MM.1S (cell line): ENCODE measurements around the gene SLC5A9.
"Not testable (repeated sequence)": the region's sequence is repeated elsewhere in the genome, so short reads cannot be mapped to it uniquely, and the experiment has no call there.

Experiments
- DNase-seq: peaks from one replicate; pipeline ENCODE4 v3.0.0-alpha.2; 2015
- H2AFZ ChIP-seq: fragments of 300-600 bp; sonication (generic); 2 replicates; pipeline ENCODE4 v1.6.0; 2016; ENCODE audit warnings: antibody characterized with exemption, low read length
- H3F3A ChIP-seq: fragments of 300-600 bp; sonication (generic); 2 replicates; pipeline ENCODE4 v1.6.1; 2016; ENCODE audit warnings: mild to moderate bottlenecking, antibody characterized with exemption, low read length, moderate library complexity, mixed read lengths; ENCODE audit not compliant: insufficient read depth
- H3K27ac ChIP-seq: fragments of 300-600 bp; sonication (generic); 2 replicates; pipeline ENCODE4 v1.5.1; 2016; ENCODE audit warnings: mild to moderate bottlenecking, low read length
- H3K27me3 ChIP-seq: fragments of 300-600 bp; sonication (generic); replicated peaks from 2 replicates; pipeline ENCODE4 v1.6.0; 2016; ENCODE audit warnings: low read length; ENCODE audit not compliant: insufficient read depth
- H3K36me3 ChIP-seq: fragments of 300-600 bp; sonication (generic); replicated peaks from 2 replicates; pipeline ENCODE4 v1.6.1; 2016; ENCODE audit warnings: mild to moderate bottlenecking, low read length, mixed read lengths; ENCODE audit not compliant: insufficient read depth
- H3K4me1 ChIP-seq: fragments of 300-600 bp; sonication (generic); 2 replicates; pipeline ENCODE4 v1.6.1; 2016; ENCODE audit warnings: low read length, mixed read lengths
- H3K4me2 ChIP-seq: fragments of 300-600 bp; sonication (generic); 2 replicates; pipeline ENCODE4 v1.6.0; 2016; ENCODE audit warnings: low read depth, low read length
- H3K4me3 ChIP-seq: fragments of 300-600 bp; sonication (generic); 2 replicates; pipeline ENCODE4 v1.5.1; 2016; ENCODE audit warnings: low read length, mixed read lengths
- H3K79me2 ChIP-seq: fragments of 300-600 bp; sonication (generic); 2 replicates; pipeline ENCODE4 v1.6.1; 2016; ENCODE audit warnings: mixed run types, low read length, mixed read lengths
- H3K9ac ChIP-seq: fragments of 300-600 bp; sonication (generic); 2 replicates; pipeline ENCODE4 v1.6.1; 2016; ENCODE audit warnings: low read length, mixed read lengths
- H3K9me2 ChIP-seq: fragments of 300-600 bp; sonication (generic); replicated peaks from 2 replicates; pipeline ENCODE4 v1.6.1; 2016; ENCODE audit warnings: mild to moderate bottlenecking, low read length, mixed read lengths; ENCODE audit not compliant: insufficient read depth
- H3K9me3 ChIP-seq: fragments of 300-600 bp; sonication (generic); replicated peaks from 2 replicates; pipeline ENCODE4 v1.6.1; 2016; ENCODE audit warnings: mild to moderate bottlenecking, low read length, mixed read lengths; ENCODE audit not compliant: insufficient read depth
- H4K20me1 ChIP-seq: fragments of 300-600 bp; sonication (generic); 2 replicates; pipeline ENCODE4 v1.6.1; 2016; ENCODE audit warnings: mild to moderate bottlenecking, low read length, moderate library complexity, mixed read lengths; ENCODE audit not compliant: insufficient read depth
- EZH2 ChIP-seq: fragments of 300-600 bp; sonication (generic); optimal IDR thresholded peaks from 2 replicates; pipeline ENCODE3; 2017; ENCODE audit warnings: low read depth, mild to moderate bottlenecking, antibody characterized with exemption, low read length, mixed read lengths
- EZH2phosphoT487 ChIP-seq: fragments of 300-600 bp; sonication (generic); IDR thresholded peaks from 2 replicates; pipeline ENCODE4 v1.6.1; 2018; ENCODE audit warnings: antibody characterized with exemption, low read length
- TF ChIP-seq, protein P1 (sequence below): fragments of 300-600 bp; sonication (generic); IDR thresholded peaks from 2 replicates; pipeline ENCODE4 v1.5.1; 2016; ENCODE audit warnings: antibody characterized with exemption, low read length, mixed read lengths

SLC5A9 gene

GRCh38 chr1:48285525-48285924 is 63.0 kb downstream of the SLC5A9 start:
- Histone ChIP-seq H3K27ac (no peak overlapping the region), H4K20me1 (no peaks in the 10 kb centered on the region), H3F3A (no peaks in the 10 kb centered on the region), H3K4me1 (no peaks in the 10 kb centered on the region), H3K27me3 (no peaks in the 10 kb centered on the region), H3K36me3 (no peaks in the 10 kb centered on the region), H3K9ac (no peak overlapping the region), H3K4me2 (no peak overlapping the region), H3K9me3 (no peaks in the 10 kb centered on the region), H3K79me2 (no peaks in the 10 kb centered on the region), H3K9me2 (no peaks in the 10 kb centered on the region), H3K4me3 (no peak overlapping the region), H2AFZ (no peak overlapping the region)
- TF ChIP-seq EZH2: no peak
- no peak for DNase-seq

DNA sequence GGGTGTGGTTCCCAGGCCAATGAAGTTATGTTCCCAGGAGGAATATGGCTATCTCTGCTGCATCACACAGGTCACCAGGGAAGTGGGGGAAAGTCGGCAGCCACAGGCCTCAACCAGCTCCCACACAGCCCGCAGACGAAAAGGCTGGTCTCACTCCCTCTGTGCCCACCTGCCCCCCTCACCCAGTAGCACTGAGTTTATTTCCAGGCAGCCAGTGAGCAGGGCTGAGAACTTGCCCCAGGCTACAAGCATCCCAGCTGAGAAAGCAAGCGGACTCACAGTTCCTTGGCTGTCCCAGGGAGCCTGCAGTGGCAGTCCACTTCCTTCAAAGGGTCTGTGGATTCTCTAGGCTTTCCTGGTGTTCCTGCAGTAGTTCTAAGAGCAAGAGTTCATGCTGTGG is 68.9 kb downstream of the SLC5A9 start:
- H2AFZ ChIP-seq: no peak overlapping the region
- H3K4me3 ChIP-seq: no peak overlapping the region
- H3F3A ChIP-seq: no peaks in the 10 kb centered on the region
- no peaks in the 10 kb centered on the region for H3K4me1 ChIP-seq
- H3K4me2 ChIP-seq: no peak overlapping the region
- H3K9me2 ChIP-seq: no peaks in the 10 kb centered on the region
- no peaks in the 10 kb centered on the region for H3K27me3 ChIP-seq
- H3K27ac ChIP-seq: no peak overlapping the region
- no peak overlapping the region for H3K9ac ChIP-seq
- no peak for TF ChIP-seq EZH2phosphoT487
- TF ChIP-seq, protein P1, sequence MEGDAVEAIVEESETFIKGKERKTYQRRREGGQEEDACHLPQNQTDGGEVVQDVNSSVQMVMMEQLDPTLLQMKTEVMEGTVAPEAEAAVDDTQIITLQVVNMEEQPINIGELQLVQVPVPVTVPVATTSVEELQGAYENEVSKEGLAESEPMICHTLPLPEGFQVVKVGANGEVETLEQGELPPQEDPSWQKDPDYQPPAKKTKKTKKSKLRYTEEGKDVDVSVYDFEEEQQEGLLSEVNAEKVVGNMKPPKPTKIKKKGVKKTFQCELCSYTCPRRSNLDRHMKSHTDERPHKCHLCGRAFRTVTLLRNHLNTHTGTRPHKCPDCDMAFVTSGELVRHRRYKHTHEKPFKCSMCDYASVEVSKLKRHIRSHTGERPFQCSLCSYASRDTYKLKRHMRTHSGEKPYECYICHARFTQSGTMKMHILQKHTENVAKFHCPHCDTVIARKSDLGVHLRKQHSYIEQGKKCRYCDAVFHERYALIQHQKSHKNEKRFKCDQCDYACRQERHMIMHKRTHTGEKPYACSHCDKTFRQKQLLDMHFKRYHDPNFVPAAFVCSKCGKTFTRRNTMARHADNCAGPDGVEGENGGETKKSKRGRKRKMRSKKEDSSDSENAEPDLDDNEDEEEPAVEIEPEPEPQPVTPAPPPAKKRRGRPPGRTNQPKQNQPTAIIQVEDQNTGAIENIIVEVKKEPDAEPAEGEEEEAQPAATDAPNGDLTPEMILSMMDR: no peak
- no peak for TF ChIP-seq EZH2
- no peaks in the 10 kb centered on the region for H4K20me1 ChIP-seq
- no peak for DNase-seq
- no peaks in the 10 kb centered on the region for H3K79me2 ChIP-seq
- H3K36me3 ChIP-seq: no peaks in the 10 kb centered on the region
- H3K9me3 ChIP-seq: no peaks in the 10 kb centered on the region

DNA sequence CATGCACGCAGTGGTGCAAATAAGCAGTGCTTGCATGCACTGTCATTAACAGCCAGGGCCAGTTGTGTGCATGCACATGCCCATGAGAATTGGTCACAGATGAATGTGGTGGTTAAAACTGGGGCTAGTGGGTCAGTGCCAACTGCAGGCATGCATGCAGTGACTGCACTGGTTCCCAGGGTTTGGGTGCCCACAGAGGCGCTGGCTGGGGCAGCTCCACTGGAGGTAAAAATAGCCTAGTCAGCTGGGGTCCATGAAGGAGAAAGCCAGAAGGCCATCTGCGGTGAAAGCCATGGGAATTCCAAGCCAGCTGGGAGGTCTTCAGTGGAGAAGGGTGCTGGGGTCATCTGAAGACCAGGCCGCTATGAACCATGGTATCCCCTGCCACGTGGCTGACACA is 70.2 kb downstream of the SLC5A9 start:
- Histone ChIP-seq H3K9me3 (no peaks in the 10 kb centered on the region), H3K79me2 (no peaks in the 10 kb centered on the region), H3K9me2 (no peaks in the 10 kb centered on the region), H4K20me1 (no peaks in the 10 kb centered on the region), H2AFZ (no peak overlapping the region), H3K9ac (no peak overlapping the region), H3K4me1 (no peaks in the 10 kb centered on the region), H3F3A (no peaks in the 10 kb centered on the region), H3K4me3 (no peak overlapping the region), H3K4me2 (no peak overlapping the region), H3K27me3 (no peaks in the 10 kb centered on the region), H3K27ac (no peak overlapping the region), H3K36me3 (no peaks in the 10 kb centered on the region)
- TF ChIP-seq, protein P1: no peak
- TF ChIP-seq EZH2phosphoT487 (no peak), EZH2 (no peak)
- no peak for DNase-seq

GRCh38 chr1:48294094-48294493 is 71.6 kb downstream of the SLC5A9 start:
- not testable (repeated sequence) for H3K9me3 ChIP-seq, DNase-seq, H3K36me3 ChIP-seq, H3F3A ChIP-seq, H3K9ac ChIP-seq, H3K27me3 ChIP-seq, H3K9me2 ChIP-seq, H3K4me2 ChIP-seq, H3K4me1 ChIP-seq, H4K20me1 ChIP-seq, H3K79me2 ChIP-seq, H3K4me3 ChIP-seq, H3K27ac ChIP-seq, H2AFZ ChIP-seq
